HG03095 (cell line): ENCODE results near the gene SLAMF1.
A peak's percentile ranks its signal among the peaks of the same experiment; 100 is the strongest.
"Not testable (repeated sequence)": the region's sequence is repeated elsewhere in the genome, so short reads cannot be mapped to it uniquely, and the experiment has no call there.

Experiments
- ATAC-seq: cut with Tn5 transposase; IDR thresholded peaks from one replicate; pipeline ENCODE4 v1.9.1; 2021; ENCODE audit warnings: moderate library complexity; ENCODE audit not compliant: unreplicated experiment

SLAMF1 gene, protein sequence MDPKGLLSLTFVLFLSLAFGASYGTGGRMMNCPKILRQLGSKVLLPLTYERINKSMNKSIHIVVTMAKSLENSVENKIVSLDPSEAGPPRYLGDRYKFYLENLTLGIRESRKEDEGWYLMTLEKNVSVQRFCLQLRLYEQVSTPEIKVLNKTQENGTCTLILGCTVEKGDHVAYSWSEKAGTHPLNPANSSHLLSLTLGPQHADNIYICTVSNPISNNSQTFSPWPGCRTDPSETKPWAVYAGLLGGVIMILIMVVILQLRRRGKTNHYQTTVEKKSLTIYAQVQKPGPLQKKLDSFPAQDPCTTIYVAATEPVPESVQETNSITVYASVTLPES

DNA sequence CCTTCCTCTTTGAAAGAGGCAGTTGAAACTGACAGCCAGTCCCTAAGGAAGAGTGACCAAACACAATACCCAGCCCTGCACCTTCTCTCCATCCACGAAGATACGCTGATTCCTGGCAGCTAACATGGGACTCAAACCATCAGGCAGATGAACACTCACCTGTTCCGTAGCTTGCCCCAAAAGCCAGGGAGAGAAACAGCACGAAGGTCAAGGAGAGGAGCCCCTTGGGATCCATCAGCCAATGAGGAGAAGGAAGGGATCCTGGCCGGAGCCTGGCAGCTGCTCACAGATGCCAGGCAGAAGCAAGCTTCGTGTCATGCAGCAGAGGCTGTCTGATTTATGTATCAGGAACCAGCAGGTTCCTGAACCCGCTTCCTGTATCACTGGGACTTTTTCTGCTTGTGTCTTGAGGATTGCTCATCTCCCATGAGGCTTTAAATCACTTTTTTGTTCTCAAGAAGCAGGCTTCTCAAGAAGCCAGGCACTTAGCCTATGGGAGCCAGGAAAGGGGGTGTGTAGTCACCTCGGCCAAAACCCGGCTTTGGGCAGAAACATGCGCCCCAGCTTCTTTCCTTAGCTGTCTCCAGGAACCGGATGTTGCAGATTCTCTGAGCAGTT, at the start of gene SLAMF1:
Gene SLAMF1 (minus strand): TSS at position 334 of the 618 bp plus-strand sequence. CDS start 99 bp downstream, at position 235.
- ATAC-seq: peak; percentile 39

DNA sequence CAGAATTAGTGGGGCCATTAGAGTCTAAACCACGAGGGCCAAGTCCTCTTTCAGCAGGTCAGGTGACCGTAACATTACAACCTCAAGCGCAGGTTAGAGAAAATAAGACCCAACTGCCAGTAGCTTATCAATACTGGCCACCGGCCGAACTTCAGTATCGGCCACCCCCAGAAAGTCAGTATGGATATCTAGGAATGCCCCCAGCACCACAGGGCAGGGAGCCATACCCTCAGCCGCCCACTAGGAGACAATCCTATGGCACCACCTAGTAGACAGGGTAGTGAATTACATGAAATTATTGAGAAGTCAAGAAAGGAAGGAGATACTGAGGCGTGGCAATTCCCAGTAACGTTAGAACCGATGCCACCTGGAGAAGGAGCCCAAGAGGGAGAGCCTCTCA, 45.5 kb upstream of the SLAMF1 start:
- not testable (repeated sequence) for ATAC-seq

DNA sequence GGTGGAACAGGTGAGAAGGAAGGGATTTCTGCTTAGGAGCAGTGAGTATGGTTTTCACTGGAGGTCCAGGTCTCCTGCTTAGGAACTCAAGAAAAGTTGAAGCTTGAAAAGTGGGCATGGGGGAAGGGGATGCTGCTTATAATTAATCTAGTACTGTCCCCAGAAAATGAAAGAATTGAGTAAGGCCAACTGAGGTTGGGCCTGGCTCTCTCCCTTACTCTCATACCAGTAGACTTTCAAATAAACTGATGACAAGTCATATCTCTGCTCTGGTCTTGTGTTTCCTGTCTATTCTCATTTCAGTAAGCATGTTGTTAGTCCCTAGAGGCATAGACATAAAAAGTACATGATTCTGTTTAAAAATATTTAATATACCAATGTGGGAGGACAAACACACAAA, 38.4 kb upstream of the SLAMF1 start:
- ATAC-seq: no peak

DNA sequence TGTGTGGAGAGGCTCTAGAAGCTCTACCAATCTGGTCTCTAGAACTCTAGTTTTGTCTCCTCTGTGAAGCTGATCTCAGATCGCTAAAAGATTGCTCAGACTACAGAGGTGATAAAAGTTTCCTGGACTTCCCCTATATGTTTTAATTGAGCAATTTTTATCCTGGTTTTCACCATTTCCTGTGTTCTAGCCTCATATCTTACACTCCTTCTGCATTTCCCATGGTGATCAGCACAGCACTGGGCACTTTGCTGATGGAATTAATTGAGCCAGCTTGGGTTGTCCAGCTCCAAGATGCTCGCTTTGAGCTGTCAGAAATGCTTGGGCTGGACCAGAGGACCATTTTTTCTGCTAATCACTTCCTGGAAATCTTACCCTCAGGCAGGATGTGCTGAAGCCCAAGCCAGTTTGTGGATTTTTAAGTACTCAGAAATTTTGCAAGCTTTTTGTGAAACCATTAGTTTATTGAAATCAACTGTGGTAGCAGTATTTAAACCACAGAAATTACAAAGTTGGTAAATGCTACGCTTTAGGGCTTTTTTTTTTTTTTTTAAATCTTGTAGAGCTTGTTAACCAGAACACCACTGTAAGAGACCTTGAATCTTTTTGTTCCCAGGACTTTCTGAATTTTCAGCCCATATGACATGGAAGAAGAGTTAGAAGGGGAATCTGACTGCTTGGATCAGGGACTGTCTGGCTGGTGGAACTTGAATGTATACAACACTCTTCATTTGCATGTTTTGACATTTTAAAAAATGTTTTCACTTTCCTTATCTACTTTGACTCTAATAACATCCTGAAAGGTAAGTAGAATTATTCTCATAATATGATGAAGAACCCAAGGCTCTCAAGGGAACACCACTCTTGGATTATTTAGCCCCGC, 36.4 kb upstream of the SLAMF1 start:
- no peak for ATAC-seq

DNA sequence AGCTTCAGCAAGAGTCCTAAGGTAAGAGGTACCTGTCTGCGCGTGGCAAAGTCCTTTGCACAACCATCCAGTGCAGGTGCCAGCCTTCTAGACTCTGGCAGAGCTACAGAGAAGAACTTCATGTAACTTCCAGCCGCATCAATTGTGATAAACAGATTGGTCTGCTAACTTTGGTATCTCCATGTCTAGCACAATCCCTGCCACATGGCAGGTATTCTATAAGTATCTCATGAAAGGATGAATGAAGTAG, 35.0 kb upstream of the SLAMF1 start:
- no peak for ATAC-seq

DNA sequence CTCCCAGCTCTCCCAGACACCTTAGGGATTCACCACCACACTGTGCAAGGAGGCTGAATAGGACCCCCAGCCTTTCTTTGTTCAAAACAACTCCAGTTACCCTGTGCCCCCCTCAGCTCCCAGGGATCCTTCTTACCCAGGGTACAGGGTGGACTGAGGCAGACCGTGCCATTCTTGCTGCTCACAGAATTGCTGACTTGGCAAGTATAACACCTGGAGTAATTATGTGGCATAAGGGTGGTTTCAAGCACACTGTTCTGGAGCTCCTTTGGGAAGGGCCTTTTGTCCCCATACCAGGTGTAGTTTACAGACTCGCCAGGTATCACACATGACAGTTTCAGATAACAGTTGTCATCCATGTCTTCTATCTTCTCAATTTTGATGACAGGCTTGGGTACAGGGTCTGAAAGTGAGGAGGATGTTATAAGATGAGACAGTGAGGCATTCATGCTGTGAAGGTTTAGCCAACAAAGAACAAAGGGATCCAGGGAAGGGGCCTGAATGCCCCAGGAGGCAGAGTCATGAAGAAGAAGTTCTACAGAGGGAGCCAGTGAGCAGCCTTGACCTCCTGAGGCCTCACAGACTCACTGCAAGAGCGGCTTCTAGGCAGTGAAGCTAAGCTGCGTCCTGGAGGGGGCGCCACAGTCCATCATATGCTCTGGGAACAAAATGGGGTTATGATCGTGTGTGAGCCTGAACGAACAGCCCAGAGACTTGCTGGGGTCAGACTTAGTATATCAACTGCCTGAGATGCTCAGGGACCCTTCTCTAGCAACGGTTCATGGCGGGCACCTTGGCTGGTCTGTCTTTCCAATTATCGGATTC, 34.4 kb upstream of the SLAMF1 start:
- ATAC-seq: no peak

DNA sequence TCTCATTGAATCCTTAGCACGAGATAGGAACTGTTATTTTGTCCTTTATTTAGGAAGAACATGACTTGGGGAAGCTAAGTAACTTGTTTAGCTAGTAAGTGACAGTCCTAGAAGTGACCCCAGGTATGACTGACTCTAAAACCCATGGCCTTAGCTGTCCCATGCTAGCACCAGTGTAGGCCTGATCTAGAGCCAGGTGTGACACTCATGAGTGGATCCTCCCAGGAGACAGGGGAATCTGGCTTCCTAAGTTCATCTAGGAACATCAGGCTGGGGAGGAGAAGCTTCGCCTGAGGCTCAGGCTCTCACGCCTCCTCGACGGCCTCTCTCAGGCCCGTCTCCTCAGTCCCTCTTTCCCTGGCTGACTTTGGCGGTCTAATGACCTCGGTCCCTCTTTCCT, 33.6 kb upstream of the SLAMF1 start:
- ATAC-seq: no peak

DNA sequence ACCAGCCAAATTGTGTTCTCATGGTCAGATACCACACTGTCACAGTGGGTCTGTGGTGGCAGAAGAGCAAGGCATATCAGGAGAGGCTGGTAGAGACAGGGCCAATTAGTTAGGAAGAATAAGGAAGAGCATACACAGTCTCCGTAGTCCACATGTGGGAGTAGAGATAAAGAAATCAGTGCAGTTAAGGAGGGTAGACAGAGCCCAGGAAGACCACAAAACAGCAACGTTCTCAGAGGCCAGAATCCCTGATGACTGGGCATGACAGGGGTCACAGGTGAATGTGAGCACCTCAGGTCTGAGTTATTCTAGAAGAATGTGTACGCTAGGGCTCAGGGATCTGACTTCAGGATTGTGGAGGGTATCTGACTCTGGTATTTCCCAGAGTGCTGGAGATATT, 33.0 kb upstream of the SLAMF1 start:
- ATAC-seq: no peak

DNA sequence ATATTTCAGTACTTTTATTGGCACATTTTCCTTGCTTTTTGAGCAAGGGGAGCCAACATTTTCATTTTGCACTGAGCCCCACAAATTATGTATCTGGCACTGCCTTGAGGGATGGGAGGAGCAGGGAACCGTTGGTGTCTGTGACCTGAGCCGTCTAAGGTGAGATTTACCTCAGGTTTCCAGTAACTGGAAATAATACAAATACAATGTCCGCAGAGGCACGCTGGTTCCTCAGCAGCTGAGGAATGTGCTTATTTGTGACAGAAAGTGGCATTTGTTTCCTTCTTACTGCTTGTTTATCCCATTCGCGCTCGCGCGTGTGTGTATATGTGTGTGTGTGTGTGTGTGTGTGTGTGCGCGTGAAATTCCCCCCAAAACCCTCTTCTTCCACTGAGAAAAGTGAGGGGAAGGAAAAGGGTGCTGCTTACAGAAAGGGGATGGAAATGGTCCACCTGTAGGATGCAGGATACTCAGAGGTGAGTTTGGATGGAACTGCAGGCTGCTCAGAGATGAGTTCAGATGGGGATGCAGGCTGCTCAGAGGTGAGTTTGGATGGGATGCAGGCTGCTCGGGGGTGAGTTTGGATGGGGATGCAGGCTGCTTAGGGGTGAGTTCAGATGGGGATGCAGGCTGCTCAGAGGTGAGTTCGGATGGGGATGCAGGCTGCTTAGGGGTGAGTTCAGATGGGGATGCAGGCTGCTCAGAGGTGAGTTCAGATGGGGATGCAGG, 30.2 kb upstream of the SLAMF1 start:
- ATAC-seq: no peak

DNA sequence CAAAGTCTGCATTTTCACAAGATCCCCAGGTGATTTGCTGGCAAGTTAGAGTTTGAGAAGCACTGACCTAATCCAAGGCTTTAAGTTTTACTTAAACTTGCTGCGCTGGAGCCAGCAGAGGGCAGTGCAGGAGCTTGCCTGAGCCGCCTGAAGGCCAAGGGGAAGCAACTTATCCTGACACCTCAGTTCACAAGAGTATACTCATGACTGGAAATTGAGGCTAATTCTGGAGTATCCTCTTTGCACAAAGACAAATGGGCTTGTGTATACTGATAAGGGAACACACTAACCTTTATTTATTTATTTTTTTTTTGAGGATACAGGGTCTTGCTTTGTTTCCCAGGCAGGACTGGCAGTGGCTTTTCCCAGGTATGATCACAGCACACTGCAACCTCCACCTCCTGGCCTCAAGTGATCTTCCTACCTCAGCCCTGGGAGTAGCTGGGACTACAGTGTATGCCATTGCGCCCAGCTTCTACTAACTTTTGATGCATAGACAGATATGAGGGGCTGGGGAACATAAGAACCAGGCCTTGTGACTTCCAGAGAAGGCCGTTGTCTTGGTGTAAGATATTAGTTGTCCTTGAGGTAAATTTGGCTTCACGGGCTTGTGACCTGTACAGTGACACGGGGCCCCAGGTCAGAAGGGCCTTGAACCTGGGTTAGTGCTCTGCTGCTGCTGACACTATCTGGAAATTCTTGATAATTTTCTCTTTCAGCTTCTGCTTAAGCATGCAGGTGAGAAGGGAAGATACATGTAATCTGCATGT, 29.0 kb upstream of the SLAMF1 start:
- ATAC-seq: peak; percentile 48

DNA sequence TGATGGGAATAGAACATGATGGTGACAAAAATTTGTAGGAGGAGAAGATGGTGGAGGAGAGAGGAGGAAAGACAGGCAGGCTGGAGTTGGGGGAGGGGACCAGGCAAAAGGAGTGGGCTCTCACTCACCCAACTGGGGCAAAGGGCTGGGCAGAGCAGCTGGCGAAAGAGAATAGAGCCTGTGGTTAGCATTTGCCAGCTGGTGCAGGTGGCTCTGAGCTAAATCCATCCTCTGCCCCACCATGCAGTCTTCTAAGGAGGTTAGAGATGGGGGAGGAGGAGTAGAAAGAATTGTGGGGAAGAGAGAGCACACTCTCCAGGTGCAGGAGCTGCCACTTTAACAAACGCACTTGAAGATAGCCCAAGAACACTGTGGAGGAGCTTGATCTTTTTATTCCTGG, 27.6 kb upstream of the SLAMF1 start:
- ATAC-seq: no peak

DNA sequence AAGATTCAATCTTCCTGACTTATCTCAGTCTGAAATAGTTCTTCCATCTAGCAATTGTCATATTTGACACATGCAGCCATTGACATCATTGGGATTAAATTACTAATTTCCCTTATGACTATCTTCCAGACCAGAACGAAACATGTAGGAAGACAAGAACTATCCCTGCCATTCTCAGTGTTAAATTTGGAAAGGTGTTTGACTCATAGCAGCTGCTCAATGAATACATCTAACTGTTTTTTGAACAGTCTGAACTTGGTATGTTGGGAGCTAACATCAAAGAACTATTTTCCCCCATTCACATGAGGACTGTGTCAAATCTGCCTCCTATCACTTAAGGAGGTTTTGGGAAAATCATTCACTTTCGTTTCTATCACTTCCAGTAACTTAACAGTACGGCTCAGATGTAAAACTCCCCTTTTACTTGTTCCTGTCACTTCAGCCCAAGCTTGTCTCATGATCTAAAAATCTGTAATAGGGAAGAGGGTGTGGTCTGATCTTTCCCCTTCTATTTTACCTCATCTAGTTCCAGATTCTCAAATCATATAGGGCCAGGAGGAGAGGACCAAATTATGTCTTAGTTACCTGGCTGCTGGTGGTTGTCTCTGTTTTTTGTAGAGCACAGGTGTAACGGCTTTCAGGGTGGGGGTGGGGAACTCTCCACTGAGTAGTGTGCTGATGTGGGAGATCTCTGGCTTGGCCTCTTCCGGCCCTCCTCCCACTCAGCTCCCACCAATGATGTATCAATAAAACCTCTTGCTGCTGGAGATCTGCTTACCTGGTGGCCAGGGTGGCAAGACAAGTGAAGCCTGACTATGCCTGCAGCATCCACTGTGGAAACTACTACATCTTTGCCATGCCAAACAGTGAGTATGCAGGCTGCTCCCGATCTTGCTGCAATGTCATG, 26.2 kb upstream of the SLAMF1 start:
- no peak for ATAC-seq

DNA sequence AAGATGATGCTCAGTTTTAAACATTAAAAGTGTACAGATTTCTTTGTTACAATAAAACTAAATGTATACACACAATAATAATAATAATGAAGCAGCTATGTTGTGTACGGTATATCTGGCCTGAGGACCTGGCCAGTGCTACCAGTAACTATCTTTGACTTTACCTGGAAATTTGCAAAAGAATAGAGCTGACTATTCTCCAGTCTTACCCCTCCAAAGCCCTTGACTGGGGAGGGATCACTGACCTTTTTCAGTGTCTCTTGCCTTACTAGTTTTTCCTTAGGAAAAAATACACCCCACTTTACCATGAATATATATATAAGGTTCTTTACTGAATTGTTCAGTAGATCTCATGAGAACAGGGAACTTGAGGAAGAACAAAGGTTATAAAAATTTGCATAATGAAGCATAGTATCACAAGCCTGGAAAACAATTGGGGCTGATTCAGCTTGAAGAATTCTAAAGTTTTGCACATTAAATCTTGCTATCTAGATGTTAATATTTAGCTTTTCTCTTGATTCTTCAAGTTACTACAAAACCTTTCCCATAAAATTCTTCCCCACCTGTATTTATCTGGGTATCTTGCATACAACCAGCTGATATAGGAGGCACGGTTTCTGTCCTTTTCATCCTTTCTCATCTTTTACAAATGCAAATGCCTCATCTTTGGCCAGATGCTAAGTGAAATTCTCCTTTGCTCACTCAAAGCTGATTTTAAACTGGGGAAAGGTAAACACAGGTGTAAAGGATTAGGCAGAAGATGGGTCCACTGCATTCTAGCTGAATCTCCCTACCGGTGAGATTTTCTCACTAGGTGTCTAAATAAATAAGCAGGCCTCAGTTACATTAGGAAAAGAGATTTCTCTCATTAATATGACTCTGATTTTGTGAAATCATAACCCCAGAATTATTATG, 25.0 kb upstream of the SLAMF1 start:
- no peak for ATAC-seq

DNA sequence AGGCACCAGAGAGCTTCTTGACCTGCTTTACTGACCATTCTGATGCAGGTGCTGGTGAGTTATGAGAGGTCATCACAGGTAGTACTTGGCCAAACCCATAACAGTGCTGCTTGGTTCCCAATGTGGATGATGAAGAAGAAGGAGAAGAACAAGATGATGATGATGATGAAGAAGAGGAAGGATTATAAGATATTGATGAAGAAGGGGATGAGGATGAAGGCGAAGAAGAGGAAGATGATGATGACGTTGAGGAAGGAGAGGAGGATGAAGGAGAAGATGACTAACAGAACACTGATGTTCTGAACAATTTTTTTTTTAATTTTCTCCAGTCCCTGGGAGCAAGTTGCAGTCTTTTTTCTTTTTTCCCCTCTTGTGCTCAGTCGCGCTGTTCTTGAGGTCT, 23.9 kb upstream of the SLAMF1 start:
- no peak for ATAC-seq

DNA sequence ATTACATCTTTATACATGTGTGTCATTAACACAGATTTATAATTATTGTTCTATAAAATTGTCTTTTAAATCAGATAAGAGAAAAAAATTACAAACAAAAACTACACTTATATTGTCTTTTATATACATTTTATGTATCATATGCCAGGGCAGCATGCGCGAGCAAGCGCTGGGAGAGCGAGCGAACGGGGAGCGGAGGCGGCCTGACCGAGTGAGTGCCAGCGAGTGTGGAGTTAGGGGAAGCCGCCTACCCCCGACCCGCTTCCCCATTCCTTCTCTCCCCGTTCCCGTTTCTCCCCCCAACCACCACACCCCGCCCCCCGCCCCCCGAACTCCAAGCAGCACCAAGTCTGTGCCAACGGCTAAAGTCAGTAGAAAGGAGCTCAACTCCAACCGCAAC, 23.0 kb upstream of the SLAMF1 start:
- no peak for ATAC-seq

DNA sequence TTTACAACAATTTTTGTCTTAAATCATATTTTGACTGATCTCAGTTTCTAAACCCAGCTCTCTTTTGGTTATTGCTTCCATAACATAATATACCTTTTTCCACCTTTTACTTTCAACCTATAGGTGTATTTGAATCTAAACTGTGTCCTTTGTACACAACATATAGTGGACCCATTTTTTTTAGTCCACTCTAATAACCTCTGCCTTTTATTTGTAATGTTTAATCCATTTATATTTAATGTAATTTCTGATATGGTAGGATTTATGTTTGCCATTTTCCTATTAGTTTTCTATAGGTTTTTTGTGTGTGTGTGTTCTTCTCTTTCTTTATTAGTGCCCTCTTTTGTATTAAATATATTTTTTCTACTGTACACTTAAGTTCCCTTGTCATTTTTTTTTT, 22.4 kb upstream of the SLAMF1 start:
- ATAC-seq: no peak

DNA sequence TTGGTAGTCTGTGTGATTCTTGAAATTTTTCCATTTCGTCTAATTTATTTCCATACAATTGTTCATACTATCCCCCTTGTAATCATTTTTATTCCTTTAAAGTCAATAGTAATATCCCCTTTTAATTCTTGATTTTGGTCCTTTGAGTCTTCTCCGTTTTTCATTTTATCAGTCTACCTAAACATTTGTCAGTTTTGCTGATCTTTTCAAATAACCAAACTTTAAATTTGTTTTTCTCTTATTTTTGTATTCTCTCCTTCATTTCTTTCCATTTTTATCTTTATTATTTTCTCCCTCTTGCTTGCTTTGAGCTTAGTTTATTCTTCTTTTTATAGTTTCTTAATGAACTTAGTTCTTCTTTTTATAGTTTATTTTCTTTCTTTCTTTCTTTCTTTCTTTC, 21.1 kb upstream of the SLAMF1 start:
- ATAC-seq: no peak

DNA sequence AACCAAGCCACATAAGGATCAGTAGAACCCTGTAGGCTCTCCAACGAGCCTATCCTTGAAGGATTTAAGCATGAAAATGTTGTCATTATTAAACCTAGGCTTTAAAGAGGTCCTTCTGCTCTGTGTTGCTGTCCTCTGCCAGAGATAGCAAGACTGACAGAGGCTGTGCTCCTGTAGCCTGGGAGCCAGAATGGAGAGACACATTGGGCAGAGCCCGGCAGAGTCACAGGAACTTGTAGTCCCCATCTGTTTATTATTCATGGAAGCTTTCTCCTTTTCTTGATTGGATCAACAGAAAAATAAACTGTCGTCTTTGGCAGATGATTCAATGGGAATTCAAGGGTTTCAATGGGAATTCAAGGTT, 19.2 kb upstream of the SLAMF1 start:
- ATAC-seq: no peak
